Caco-2 (cell line): ENCODE measurements around the gene GABRG3. TPM values are rescaled to one million over a fixed set of nuclear protein-coding genes. Genes with fewer than 3 reads are reported as not detected.

ENCODE experiments used
- BruUV-seq: library from RNA; stranded (reverse); fragments of 400-500 nt; replicated peaks from 2 replicates; lab custom pipeline; 2021; lab: Mats Ljungman, UMichigan
- CTCF ChIA-PET: fragments of 300-600 bp; sonication (Branson Sonifier 250); formaldehyde crosslinking; loops from one replicate; lab custom pipeline; 2022; ENCODE audit warnings: antibody characterized with exemption; lab: Charles Lee
- POLR2A ChIA-PET: fragments of 300-600 bp; sonication (Branson Sonifier 250); formaldehyde crosslinking; loops from one replicate; lab custom pipeline; 2022; ENCODE audit warnings: antibody characterized with exemption; lab: Charles Lee
- DNase-seq, 2 experiments: peaks; one replicate each; pipeline versions ENCODE4 v3.0.0 to v3.0.0-alpha.2; 2020 to 2022
- H3K27me3 ChIP-seq: replicated peaks from 2 replicates; pipeline ENCODE4 v1.6.0; 2011; ENCODE audit warnings: low read length; ENCODE audit not compliant: control insufficient read depth, insufficient read depth
- H3K36me3 ChIP-seq: 2 replicates; pipeline ENCODE4 v1.5.1; 2011; ENCODE audit warnings: low read length; ENCODE audit not compliant: control insufficient read depth, insufficient read depth
- H3K4me1 ChIP-seq: fragments of 250-450 bp; sonication (Bioruptor Pico); 2 replicates; pipeline ENCODE4 v1.5.1; 2020; ENCODE audit warnings: mild to moderate bottlenecking
- H3K4me3 ChIP-seq: 2 replicates; pipeline ENCODE4 v1.5.1; 2011; ENCODE audit warnings: low read depth, mild to moderate bottlenecking, control low read depth, low read length
- H3K9me3 ChIP-seq: fragments of 250-450 bp; sonication (Bioruptor Pico); 2 replicates; pipeline ENCODE4 v1.5.1; 2020; ENCODE audit warnings: mild to moderate bottlenecking, moderate library complexity
- H3K27ac Mint-ChIP-seq: one replicate; pipeline ENCODE4 v1.8.0; 2022; ENCODE audit warnings: mixed read lengths; ENCODE audit not compliant: unreplicated experiment
- H3K27me3 Mint-ChIP-seq: one replicate; pipeline ENCODE4 v1.8.0; 2022; ENCODE audit warnings: mixed read lengths; ENCODE audit not compliant: insufficient read depth, unreplicated experiment
- H3K36me3 Mint-ChIP-seq: one replicate; pipeline ENCODE4 v1.8.0; 2022; ENCODE audit warnings: mild to moderate bottlenecking, mixed read lengths; ENCODE audit not compliant: insufficient read depth, unreplicated experiment
- H3K4me1 Mint-ChIP-seq: one replicate; pipeline ENCODE4 v1.8.0; 2022; ENCODE audit warnings: low read depth, mixed read lengths; ENCODE audit not compliant: unreplicated experiment
- H3K4me3 Mint-ChIP-seq: one replicate; pipeline ENCODE4 v1.8.0; 2022; ENCODE audit warnings: mild to moderate bottlenecking, moderate library complexity, mixed read lengths; ENCODE audit not compliant: unreplicated experiment
- H3K9me3 Mint-ChIP-seq: one replicate; pipeline ENCODE4 v1.8.0; 2022; ENCODE audit warnings: mixed read lengths; ENCODE audit not compliant: unreplicated experiment
- CTCF ChIP-seq, 2 experiments: fragments of 200-600 bp in 1 of 2; IDR thresholded peaks; 1 replicate in 1 of 2; 2 replicates in 1 of 2; pipeline versions ENCODE4 v1.5.1 to v1.8.0; 2011 to 2022; ENCODE audit warnings: antibody characterized with exemption in 1 of 2, control low read depth in 1 of 2, inconsistent platforms in 1 of 2, low read depth in 1 of 2, low read length in 1 of 2, mild to moderate bottlenecking in 1 of 2, moderate library complexity in 1 of 2; ENCODE audit not compliant: insufficient read depth in 1 of 2, severe bottlenecking in 1 of 2, unreplicated experiment in 1 of 2
- intact Hi-C: fragments of 100-400 bp; cut with micrococcal nuclease; formaldehyde crosslinking; loops from one replicate; pipeline ENCODE4 v1.10.0; 2022; ENCODE audit not compliant: unreplicated experiment
- total RNA-seq: library from RNA; stranded (reverse); gene quantifications from 2 replicates; pipeline ENCODE4 v1.2.3, GENCODE V29; 2022

The GABRG3 gene
- total RNA-seq, 1 experiment from 2014 or later, result not detected

- Mint-ChIP-seq H3K27me3 (no peaks in the 10 kb centered on the region), H3K4me1 (no peaks in the 10 kb centered on the region), H3K27ac (no peak overlapping the region), H3K9me3 (peaks cover 46% of the 10 kb centered on the region), H3K4me3 (no peak overlapping the region), H3K36me3 (no peaks in the 10 kb centered on the region)
- intact Hi-C loops, result no loop called here
- Histone ChIP-seq H3K4me3 (no peak overlapping the region), H3K9me3 (peaks cover 16% of the 10 kb centered on the region), H3K36me3 (no peaks in the 10 kb centered on the region), H3K27me3 (no peaks in the 10 kb centered on the region), H3K4me1 (no peaks in the 10 kb centered on the region)
- CTCF ChIA-PET, result no interaction called here
- POLR2A ChIA-PET, result no interaction called here
- BruUV-seq, result no TSS peak
- no peak for TF ChIP-seq CTCF (IDR thresholded peaks at IDR 0.05; ENCODE audit: insufficient read depth in 1 of 2, low read depth in 1 of 2, low read length in 1 of 2, severe bottlenecking in 1 of 2, unreplicated experiment in 1 of 2)
- no peak for DNase-seq
Observed at GRCh38 chr15:27176785-27177406, 205.9 kb downstream of the GABRG3 start.

GRCh38 chr15:27179789-27180188 is 208.8 kb downstream of the GABRG3 start:
- Mint-ChIP-seq H3K36me3 (no peaks in the 10 kb centered on the region), H3K4me1 (no peaks in the 10 kb centered on the region), H3K27ac (no peak overlapping the region), H3K27me3 (no peaks in the 10 kb centered on the region), H3K4me3 (no peak overlapping the region), H3K9me3 (peaks cover 38% of the 10 kb centered on the region)
- no TSS peak for BruUV-seq
- DNase-seq, result no peak
- Histone ChIP-seq H3K4me3 (no peak overlapping the region), H3K27me3 (no peaks in the 10 kb centered on the region), H3K36me3 (no peaks in the 10 kb centered on the region), H3K9me3 (peaks cover 16% of the 10 kb centered on the region), H3K4me1 (no peaks in the 10 kb centered on the region)
- CTCF ChIA-PET, result no interaction called here
- POLR2A ChIA-PET, result no interaction called here
- intact Hi-C loops, result no loop called here
- TF ChIP-seq CTCF (IDR thresholded peaks at IDR 0.05; ENCODE audit: insufficient read depth in 1 of 2, low read depth in 1 of 2, low read length in 1 of 2, severe bottlenecking in 1 of 2, unreplicated experiment in 1 of 2), result no peak

- ChIA-PET POLR2A (no interaction called here), CTCF (no interaction called here)
- intact Hi-C loops, result no loop called here
- Mint-ChIP-seq H3K4me1 (no peaks in the 10 kb centered on the region), H3K27me3 (no peaks in the 10 kb centered on the region), H3K36me3 (no peaks in the 10 kb centered on the region), H3K9me3 (peaks cover 30% of the 10 kb centered on the region), H3K4me3 (no peak overlapping the region), H3K27ac (no peak overlapping the region)
- Histone ChIP-seq H3K9me3 (peaks cover 3% of the 10 kb centered on the region; the same call in 1 of the 2 replicates), H3K4me1 (no peaks in the 10 kb centered on the region), H3K36me3 (no peaks in the 10 kb centered on the region), H3K27me3 (no peaks in the 10 kb centered on the region), H3K4me3 (no peak overlapping the region)
- no peak for TF ChIP-seq CTCF (IDR thresholded peaks at IDR 0.05; ENCODE audit: insufficient read depth in 1 of 2, low read depth in 1 of 2, low read length in 1 of 2, severe bottlenecking in 1 of 2, unreplicated experiment in 1 of 2)
- DNase-seq, result no peak
- no TSS peak for BruUV-seq
Observed at GRCh38 chr15:27182561-27183110, 211.7 kb downstream of the GABRG3 start.
